H1 (cell line): ENCODE measurements around the gene CIT. TPM values are rescaled to one million over a fixed set of nuclear protein-coding genes. Genes with fewer than 3 reads are reported as not detected.

ENCODE experiments used
- CTCF ChIA-PET: fragments of 300-600 bp; sonication (Branson Sonifier 250); formaldehyde crosslinking; loops from one replicate; lab custom pipeline; 2021; ENCODE audit not compliant: partially characterized antibody; lab: Charles Lee
- POLR2A ChIA-PET: fragments of 300-600 bp; sonication (Branson Sonifier 250); formaldehyde crosslinking; loops from one replicate; lab custom pipeline; 2021; ENCODE audit warnings: inconsistent platforms; ENCODE audit not compliant: partially characterized antibody; lab: Charles Lee
- DNase-seq, 2 experiments: peaks; one replicate each; pipeline versions ENCODE4 v3.0.0 to v3.0.0-alpha.2; 2010 to 2022; ENCODE audit warnings: low spot score in 2 of 2, low read depth in 1 of 2, mixed read lengths in 1 of 2
- FAIRE-seq: peaks from 2 replicates; lab custom pipeline; 2011; peaks lifted over from hg19 to GRCh38; lab: Jason Lieb, UNC
- H2AFZ ChIP-seq: 2 replicates; pipeline ENCODE4 v1.8.1; 2012; ENCODE audit warnings: low read length, inconsistent platforms
- H2AK5ac ChIP-seq: 2 replicates; pipeline ENCODE4 v1.6.1; 2013; ENCODE audit warnings: low read depth, low read length
- H2BK120ac ChIP-seq: replicated peaks from 2 replicates; pipeline ENCODE3; 2013; ENCODE audit warnings: low read depth, low read length, inconsistent platforms
- H2BK12ac ChIP-seq: 2 replicates; pipeline ENCODE4 v1.6.1; 2013; ENCODE audit warnings: low read depth, low read length
- H2BK15ac ChIP-seq: 2 replicates; pipeline ENCODE4 v1.6.1; 2013; ENCODE audit warnings: low read length
- H2BK20ac ChIP-seq: 2 replicates; pipeline ENCODE4 v1.6.1; 2013; ENCODE audit warnings: low read length
- H2BK5ac ChIP-seq: 2 replicates; pipeline ENCODE4 v1.6.1; 2013; ENCODE audit warnings: low read depth, low read length
- H3K14ac ChIP-seq: 2 replicates; pipeline ENCODE4 v1.6.1; 2013; ENCODE audit warnings: inconsistent platforms; ENCODE audit not compliant: insufficient read length
- H3K18ac ChIP-seq: 2 replicates; pipeline ENCODE4 v1.6.1; 2013; ENCODE audit warnings: low read length; ENCODE audit errors: extremely low read depth
- H3K23ac ChIP-seq: 2 replicates; pipeline ENCODE4 v1.6.1; 2013; ENCODE audit warnings: inconsistent platforms; ENCODE audit not compliant: insufficient read length
- H3K23me2 ChIP-seq: 2 replicates; pipeline ENCODE4 v1.6.1; 2013; ENCODE audit warnings: low read depth, low read length
- H3K27ac ChIP-seq: 2 replicates; pipeline ENCODE4 v1.6.1; 2011; ENCODE audit warnings: low read depth, low read length, inconsistent platforms
- H3K27me3 ChIP-seq, 4 experiments: replicated peaks in 1 of 4; 1 replicate in 1 of 4; 2 replicates in 3 of 4; pipeline versions ENCODE4 v1.6.1 to v1.8.1; 2011 to 2013; ENCODE audit warnings: low read length in 3 of 4, mild to moderate bottlenecking in 3 of 4, inconsistent platforms in 2 of 4, mixed read lengths in 2 of 4, moderate library complexity in 1 of 4; ENCODE audit not compliant: control insufficient read depth in 3 of 4, insufficient read depth in 3 of 4; ENCODE audit errors: extremely low read depth in 1 of 4
- H3K36me3 ChIP-seq, 4 experiments: 2 replicates each; pipeline versions ENCODE4 v1.6.1 to v1.8.1; 2011 to 2013; ENCODE audit warnings: mild to moderate bottlenecking in 4 of 4, low read length in 3 of 4, moderate library complexity in 2 of 4, control low read depth in 1 of 4, inconsistent platforms in 1 of 4; ENCODE audit not compliant: insufficient read depth in 4 of 4, control insufficient read depth in 2 of 4
- H3K4ac ChIP-seq: replicated peaks from 2 replicates; pipeline ENCODE3; 2013; ENCODE audit warnings: low read length, low read depth, mixed read lengths, inconsistent platforms; ENCODE audit not compliant: insufficient read length
- H3K4me1 ChIP-seq, 4 experiments: replicated peaks in 1 of 4; 1 replicate in 1 of 4; 2 replicates in 3 of 4; pipeline versions ENCODE4 v1.6.1 to v1.8.1; 2011 to 2013; ENCODE audit warnings: low read length in 3 of 4, inconsistent platforms in 2 of 4, mixed read lengths in 1 of 4; ENCODE audit not compliant: insufficient read depth in 4 of 4, control insufficient read depth in 3 of 4
- H3K4me2 ChIP-seq, 2 experiments: 2 replicates each; pipeline versions ENCODE4 v1.6.1 to v1.8.1; 2011 to 2013; ENCODE audit warnings: low read depth in 2 of 2, low read length in 2 of 2, control low read depth in 1 of 2, inconsistent platforms in 1 of 2, mild to moderate bottlenecking in 1 of 2; ENCODE audit not compliant: insufficient read depth in 1 of 2
- H3K4me3 ChIP-seq, 4 experiments: fragments of 200-600, 300-600 bp in 1 of 4; sonication (generic), shearing (Covaris generic), sonication (Bioruptor Twin) in 1 of 4; 2 replicates each; pipeline versions ENCODE4 v1.5.1 to v1.8.1; 2011 to 2016; ENCODE audit warnings: low read length in 4 of 4, low read depth in 3 of 4, control low read depth in 2 of 4, inconsistent platforms in 2 of 4, mild to moderate bottlenecking in 2 of 4, mixed read lengths in 1 of 4, moderate library complexity in 1 of 4; ENCODE audit not compliant: insufficient read depth in 2 of 4; ENCODE audit errors: extremely low read depth in 1 of 4
- H3K56ac ChIP-seq: replicated peaks from 2 replicates; pipeline ENCODE3; 2013; ENCODE audit warnings: low read depth, mild to moderate bottlenecking, mixed read lengths, low read length, inconsistent platforms; ENCODE audit not compliant: insufficient read length
- H3K79me1 ChIP-seq: 2 replicates; pipeline ENCODE4 v1.6.1; 2013; ENCODE audit warnings: low read depth, low read length, control low read depth
- H3K79me2 ChIP-seq, 2 experiments: 2 replicates each; pipeline versions ENCODE4 v1.6.1 to v1.8.1; 2012 to 2013; ENCODE audit warnings: low read length in 2 of 2, mild to moderate bottlenecking in 2 of 2, inconsistent platforms in 1 of 2; ENCODE audit not compliant: insufficient read depth in 2 of 2, control insufficient read depth in 1 of 2
- H3K9ac ChIP-seq, 4 experiments: replicated peaks in 1 of 4; 1 replicate in 1 of 4; 2 replicates in 3 of 4; pipeline versions ENCODE4 v1.6.1 to v1.8.1; 2011 to 2013; ENCODE audit warnings: low read depth in 3 of 4, low read length in 3 of 4, control low read depth in 2 of 4, mild to moderate bottlenecking in 2 of 4, moderate library complexity in 2 of 4, inconsistent platforms in 1 of 4; ENCODE audit errors: extremely low read depth in 1 of 4
- H3K9me3 ChIP-seq, 2 experiments: 2 replicates each; pipeline versions ENCODE4 v1.6.1 to v1.8.1; 2012 to 2013; ENCODE audit warnings: mild to moderate bottlenecking in 2 of 2, moderate library complexity in 2 of 2, control low read depth in 1 of 2, inconsistent platforms in 1 of 2, low read depth in 1 of 2, low read length in 1 of 2, mixed read lengths in 1 of 2; ENCODE audit not compliant: insufficient read depth in 2 of 2
- H4K20me1 ChIP-seq, 2 experiments: replicated peaks in 1 of 2; 2 replicates each; pipeline versions ENCODE3 to v1.8.1; 2011 to 2013; ENCODE audit warnings: inconsistent platforms in 2 of 2, low read length in 2 of 2, mild to moderate bottlenecking in 1 of 2; ENCODE audit not compliant: insufficient read depth in 2 of 2, control insufficient read depth in 1 of 2
- H4K5ac ChIP-seq: 2 replicates; pipeline ENCODE4 v1.6.1; 2013; ENCODE audit warnings: low read length, low read depth, mixed read lengths, inconsistent platforms; ENCODE audit not compliant: insufficient read length
- H4K8ac ChIP-seq: 2 replicates; pipeline ENCODE4 v1.8.0; 2013; ENCODE audit warnings: mild to moderate bottlenecking, moderate library complexity, low read length, inconsistent platforms; ENCODE audit not compliant: insufficient read depth; ENCODE audit errors: extremely low read depth
- H4K91ac ChIP-seq: replicated peaks from 2 replicates; pipeline ENCODE3; 2013; ENCODE audit warnings: low read length, mixed read lengths, inconsistent platforms; ENCODE audit not compliant: insufficient read length
- BACH1 ChIP-seq: IDR thresholded peaks from 2 replicates; pipeline ENCODE4 v1.6.1; 2012; ENCODE audit warnings: low read length, improper control_type of control experiment
- CEBPB ChIP-seq: IDR thresholded peaks from 2 replicates; pipeline ENCODE4 v1.6.1; 2012; ENCODE audit warnings: low read depth, low read length
- RAD21 ChIP-seq, 2 experiments: IDR thresholded peaks in 1 of 2; conservative IDR thresholded peaks in 1 of 2; 2 replicates each; pipeline ENCODE4 v1.6.1; 2011; ENCODE audit warnings: low read depth in 2 of 2, low read length in 2 of 2, improper control_type of control experiment in 1 of 2, inconsistent platforms in 1 of 2, mild to moderate bottlenecking in 1 of 2, moderate library complexity in 1 of 2
- RBBP5 ChIP-seq: IDR thresholded peaks from 2 replicates; pipeline ENCODE4 v1.7.1; 2012; ENCODE audit warnings: low read depth, mild to moderate bottlenecking, inconsistent platforms, low read length, moderate library complexity, borderline replicate concordance
- WGBS, 2 experiments: shearing (Covaris generic) in 1 of 2; methylation state at CpG; one replicate each; pipeline versions ENCODE4 v1.1.6 to v1.1.7; 2013 to 2015; ENCODE audit warnings: low lambda C conversion rate in 2 of 2, mixed read lengths in 2 of 2, inconsistent platforms in 1 of 2, low coverage in 1 of 2, missing lambda C conversion rate in 1 of 2; ENCODE audit not compliant: insufficient replicate concordance in 2 of 2, insufficient coverage in 1 of 2, insufficient read length in 1 of 2; ENCODE audit errors: extremely low coverage in 1 of 2, missing lambda C conversion rate in 1 of 2; 5-methylcytosine and 5-hydroxymethylcytosine counted together
- polyA plus RNA-seq, 7 experiments: library from polyadenylated mRNA; depleted of rRNA in 3 of 7; stranded (reverse) in 5 of 7; unstranded in 2 of 7; fragments of >200 nt in 5 of 7; fragments of 200-250 nt in 2 of 7; gene quantifications; 1 replicate in 5 of 7; 2 replicates in 1 of 7; 4 replicates in 1 of 7; pipeline versions ENCODE4 v1.2.1 to v1.2.3, GENCODE V29; 2011 to 2013; ENCODE audit warnings: missing spikeins in 2 of 7, mixed read lengths in 2 of 7
- total RNA-seq: library from RNA; stranded (reverse); fragmentation: NEBNext Ultra II Directional; extraction: Animal tissue kit (Norgen Biotek cat#: 25700); gene quantifications from 2 replicates; pipeline ENCODE4 v1.2.1, GENCODE V29; 2021

Gene CIT
- total and polyA plus RNA-seq, 2 of the 8 experiments (the other 6 are each of a cell fraction or from before 2014, with no cell fraction given), result 17.1 to 60.9 TPM

DNA sequence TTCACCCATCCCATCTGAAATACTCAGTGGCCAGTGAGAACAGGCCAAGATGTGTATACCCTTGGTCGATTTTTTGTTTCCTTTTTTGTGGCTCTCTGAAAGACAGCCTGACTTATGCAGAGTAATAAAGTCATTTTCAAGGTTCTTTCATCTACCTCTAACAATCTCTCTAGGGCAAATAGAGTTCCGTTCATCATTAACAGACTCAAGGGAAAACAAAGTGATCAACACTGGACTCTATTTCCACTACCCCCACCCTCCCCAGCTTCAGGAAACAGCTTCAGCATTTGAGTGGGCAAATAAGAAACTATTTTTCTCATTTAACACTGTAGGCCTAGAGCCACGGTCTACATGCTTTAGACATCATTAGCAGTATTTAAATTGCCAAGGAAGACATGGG lies 193.3 kb downstream of the CIT start:
- no peak overlapping the region for H4K5ac ChIP-seq
- no peaks in the 10 kb centered on the region; the same call in 1 of the 2 replicates for H3K79me1 ChIP-seq
- H3K27me3 ChIP-seq, result no peaks in the 10 kb centered on the region
- WGBS, 2 experiments, result 85% methylated on average over 3 of the region's 3 CpGs; no CpG with 5 or more reads in 1 of the 2 experiments
- H3K36me3 ChIP-seq, result peaks cover 14 to 38% (median 28%) of the 10 kb centered on the region in 4 experiments
- FAIRE-seq (no peak), DNase-seq (no peak)
- no peak overlapping the region for H4K8ac ChIP-seq
- H2BK20ac ChIP-seq, result no peak overlapping the region
- no peak overlapping the region for H2BK120ac ChIP-seq
- H3K79me2 ChIP-seq, result no peaks in the 10 kb centered on the region
- H3K9ac ChIP-seq, result no peak overlapping the region
- no peak overlapping the region for H3K23ac ChIP-seq
- CTCF ChIA-PET, result no interaction called here
- H4K20me1 ChIP-seq, result peaks cover 0 to 2% of the 10 kb centered on the region in 2 experiments
- H3K14ac ChIP-seq, result no peak overlapping the region
- H2AFZ ChIP-seq, result no peak overlapping the region
- no peak overlapping the region for H3K4me2 ChIP-seq
- no peak overlapping the region for H3K56ac ChIP-seq
- TF ChIP-seq CEBPB (no peak), BACH1 (no peak), RAD21 (IDR thresholded peaks at IDR 0.05 in 1 of 2, conservative IDR thresholded peaks at IDR 0.05 in 1 of 2; ENCODE audit: low read depth in 2 of 2, low read length in 2 of 2) (no peak), RBBP5 (no peak)
- no peak overlapping the region for H3K4me3 ChIP-seq
- H3K4ac ChIP-seq, result no peak overlapping the region
- no peak overlapping the region for H4K91ac ChIP-seq
- H2BK5ac ChIP-seq, result no peak overlapping the region
- H3K27ac ChIP-seq, result no peak overlapping the region
- H3K4me1 ChIP-seq, result no peaks in the 10 kb centered on the region; a peak in 1 of 7 replicates
- H2BK15ac ChIP-seq, result no peak overlapping the region
- no peak overlapping the region for H3K18ac ChIP-seq
- POLR2A ChIA-PET, result interaction anchor here (0.6 to 1.2 kb wide), 2 partner anchors 21 to 180 kb away, joined by 3 to 4 read pairs; no protein-coding TSS in a partner anchor
- no peak overlapping the region for H2BK12ac ChIP-seq
- H3K9me3 ChIP-seq, result no peaks in the 10 kb centered on the region
- no peak overlapping the region for H2AK5ac ChIP-seq
- H3K23me2 ChIP-seq, result no peaks in the 10 kb centered on the region
